ENCODE results near the gene ANKRD11.
"Not testable (repeated sequence)": the region's sequence is repeated elsewhere in the genome, so short reads cannot be mapped to it uniquely, and the experiment has no call there.

Gene ANKRD11

DNA sequence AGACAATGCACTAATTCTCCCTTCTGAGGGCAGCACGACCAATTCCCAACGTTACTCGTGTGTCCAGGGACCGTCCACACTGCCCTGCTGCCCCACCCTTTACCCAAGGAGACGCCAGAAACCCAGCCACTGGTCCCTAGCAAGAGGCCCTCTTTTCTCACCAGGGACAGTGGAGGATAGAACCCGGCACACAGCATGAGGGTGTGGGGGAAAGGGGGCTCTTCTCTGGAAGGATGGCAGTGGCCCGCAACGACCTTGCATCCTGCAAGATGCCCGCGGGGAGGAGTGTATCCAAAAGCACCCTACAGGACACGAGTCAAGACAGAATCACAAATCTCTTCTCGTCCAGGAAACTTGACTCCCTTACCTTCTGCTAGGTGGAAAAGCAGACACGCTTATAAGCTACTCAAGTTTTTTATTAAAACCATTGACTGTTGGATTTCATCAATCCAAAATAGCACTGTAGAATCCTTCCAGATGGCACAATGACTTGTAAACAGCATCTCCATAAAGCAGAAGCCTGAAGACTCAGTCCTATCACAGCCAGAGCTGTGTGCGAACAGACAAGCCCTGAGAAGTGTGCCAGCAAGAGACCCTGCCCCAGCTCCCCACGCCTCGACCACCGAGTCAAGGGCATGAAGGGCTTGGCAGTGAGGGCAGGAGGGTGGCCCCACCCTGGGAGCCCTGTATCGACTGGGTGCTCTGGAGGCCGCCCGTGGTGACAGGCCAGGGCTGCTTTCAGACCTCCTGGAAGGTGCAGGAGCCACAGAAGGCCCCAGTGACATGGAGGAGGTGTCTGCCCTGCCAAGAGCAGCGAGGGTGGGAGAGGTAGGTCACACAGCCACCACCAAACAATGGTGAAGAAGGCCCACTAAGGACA lies 103.8 kb downstream of the ANKRD11 start:
- no peak for DNase-seq (ENCODE audit: low read depth)
- no peak overlapping the region for H3K4me3 ChIP-seq (ENCODE audit: control insufficient read depth, low read depth, low read length)
- TF ChIP-seq, protein P1, sequence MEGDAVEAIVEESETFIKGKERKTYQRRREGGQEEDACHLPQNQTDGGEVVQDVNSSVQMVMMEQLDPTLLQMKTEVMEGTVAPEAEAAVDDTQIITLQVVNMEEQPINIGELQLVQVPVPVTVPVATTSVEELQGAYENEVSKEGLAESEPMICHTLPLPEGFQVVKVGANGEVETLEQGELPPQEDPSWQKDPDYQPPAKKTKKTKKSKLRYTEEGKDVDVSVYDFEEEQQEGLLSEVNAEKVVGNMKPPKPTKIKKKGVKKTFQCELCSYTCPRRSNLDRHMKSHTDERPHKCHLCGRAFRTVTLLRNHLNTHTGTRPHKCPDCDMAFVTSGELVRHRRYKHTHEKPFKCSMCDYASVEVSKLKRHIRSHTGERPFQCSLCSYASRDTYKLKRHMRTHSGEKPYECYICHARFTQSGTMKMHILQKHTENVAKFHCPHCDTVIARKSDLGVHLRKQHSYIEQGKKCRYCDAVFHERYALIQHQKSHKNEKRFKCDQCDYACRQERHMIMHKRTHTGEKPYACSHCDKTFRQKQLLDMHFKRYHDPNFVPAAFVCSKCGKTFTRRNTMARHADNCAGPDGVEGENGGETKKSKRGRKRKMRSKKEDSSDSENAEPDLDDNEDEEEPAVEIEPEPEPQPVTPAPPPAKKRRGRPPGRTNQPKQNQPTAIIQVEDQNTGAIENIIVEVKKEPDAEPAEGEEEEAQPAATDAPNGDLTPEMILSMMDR (IDR thresholded peaks at IDR 0.05; ENCODE audit: control insufficient read depth, insufficient read depth, low read depth, low read length, missing control alignments), result no peak

DNA sequence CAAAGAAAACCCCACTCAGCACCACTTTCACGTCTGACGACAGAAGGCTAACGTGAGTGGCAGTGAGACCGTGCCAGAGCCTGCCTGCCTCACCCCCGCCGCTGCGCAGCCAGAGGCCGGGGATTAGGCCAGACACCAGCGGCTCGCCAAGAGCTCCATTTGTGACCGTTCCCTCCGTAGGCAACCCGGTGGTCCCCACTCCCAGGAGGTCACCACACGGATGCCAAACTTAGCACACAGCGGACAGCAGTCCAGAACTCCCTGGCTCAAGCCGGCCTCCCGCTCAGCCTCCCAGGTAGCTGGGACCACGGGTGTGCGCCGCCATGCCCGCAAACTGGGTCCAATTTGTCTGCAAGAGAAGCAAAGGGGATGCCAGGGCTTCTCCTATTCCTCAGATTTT lies 104.6 kb downstream of the ANKRD11 start:
- TF ChIP-seq, protein P1 (IDR thresholded peaks at IDR 0.05; ENCODE audit: control insufficient read depth, insufficient read depth, low read depth, low read length, missing control alignments), result no peak
- H3K4me3 ChIP-seq (ENCODE audit: control insufficient read depth, low read depth, low read length), result no peak overlapping the region
- DNase-seq (ENCODE audit: low read depth), result no peak

DNA sequence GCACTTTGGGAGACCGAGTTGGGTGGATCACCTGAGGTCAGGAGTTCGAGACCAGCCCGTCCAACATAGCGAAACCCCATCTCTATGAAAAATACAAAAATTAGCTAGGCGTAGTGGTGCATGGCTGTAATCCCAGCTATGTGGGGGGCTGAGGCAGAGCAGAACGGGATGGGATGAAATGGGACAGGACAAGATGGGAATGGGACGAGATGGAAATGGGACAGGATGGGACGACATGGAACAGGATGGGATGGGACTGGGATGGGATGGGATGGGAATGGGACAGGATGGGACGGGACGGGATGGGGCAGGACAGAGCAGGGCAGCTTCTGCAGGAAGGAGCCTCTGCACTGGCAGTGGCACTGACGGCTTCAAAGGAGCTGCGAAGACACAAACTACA lies 106.1 kb downstream of the ANKRD11 start:
- H3K4me3 ChIP-seq (ENCODE audit: control insufficient read depth, low read depth, low read length), result no peak overlapping the region
- DNase-seq (ENCODE audit: low read depth), result no peak
- TF ChIP-seq, protein P1 (IDR thresholded peaks at IDR 0.05; ENCODE audit: control insufficient read depth, insufficient read depth, low read depth, low read length, missing control alignments), result no peak

GRCh38 chr16:89383095-89384003 lies 107.0 kb downstream of the ANKRD11 start:
- no peak for DNase-seq (ENCODE audit: low read depth)
- H3K4me3 ChIP-seq (ENCODE audit: control insufficient read depth, low read depth, low read length), result no peak overlapping the region
- TF ChIP-seq, protein P1 (IDR thresholded peaks at IDR 0.05; ENCODE audit: control insufficient read depth, insufficient read depth, low read depth, low read length, missing control alignments), result no peak

DNA sequence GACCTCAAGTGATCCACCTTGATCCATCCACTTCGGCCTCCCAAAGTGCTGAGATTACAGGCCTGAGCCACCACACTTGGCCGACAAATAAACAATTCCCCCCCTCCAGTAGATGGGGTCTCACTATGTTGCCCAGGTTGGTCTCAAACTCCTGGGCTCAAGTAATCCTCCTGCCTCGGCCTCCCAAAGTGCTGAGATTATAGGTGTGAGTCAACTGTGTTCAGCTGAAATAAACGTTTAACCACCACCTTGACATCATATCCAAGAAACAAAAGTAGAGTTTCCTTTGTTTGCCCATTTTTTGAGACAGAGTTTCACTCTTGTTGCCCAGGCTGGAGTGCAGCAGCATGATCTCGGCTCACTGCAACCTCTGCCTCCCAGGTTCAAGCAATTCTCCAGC lies 107.8 kb downstream of the ANKRD11 start:
- DNase-seq (ENCODE audit: low read depth); H3K4me3 ChIP-seq (ENCODE audit: control insufficient read depth, low read depth, low read length): not testable (repeated sequence)

- no peak for DNase-seq (ENCODE audit: low read depth)
- H3K4me3 ChIP-seq (ENCODE audit: control insufficient read depth, low read depth, low read length), result no peak overlapping the region
- TF ChIP-seq, protein P1 (IDR thresholded peaks at IDR 0.05; ENCODE audit: control insufficient read depth, insufficient read depth, low read depth, low read length, missing control alignments), result no peak
Measured at GRCh38 chr16:89381788-89382187, 108.6 kb downstream of the ANKRD11 start.

DNA sequence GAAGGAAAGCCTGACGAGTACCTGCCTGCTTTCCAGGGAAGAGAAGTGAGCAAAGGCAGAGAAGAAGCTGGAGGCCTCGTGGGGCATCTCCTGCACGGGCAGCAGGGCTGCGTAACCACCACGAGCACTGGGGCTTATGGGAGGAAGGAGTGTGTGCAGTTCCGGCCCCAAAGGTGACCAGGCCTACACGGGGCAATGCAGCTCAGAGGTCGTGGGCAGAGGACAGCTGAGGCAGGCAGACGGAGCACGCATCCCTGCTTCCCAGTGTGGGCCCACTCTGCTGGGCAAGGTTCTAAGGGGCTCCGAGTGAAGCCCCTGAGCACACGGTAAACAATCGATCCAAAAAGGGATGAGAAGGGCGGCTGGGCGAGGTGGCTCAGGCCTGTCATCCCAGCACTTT lies 109.7 kb downstream of the ANKRD11 start:
- TF ChIP-seq, protein P1 (IDR thresholded peaks at IDR 0.05; ENCODE audit: control insufficient read depth, insufficient read depth, low read depth, low read length, missing control alignments), result no peak
- no peak for DNase-seq (ENCODE audit: low read depth)
- no peak overlapping the region for H3K4me3 ChIP-seq (ENCODE audit: control insufficient read depth, low read depth, low read length)

Measured in AG09309 (cell line).